ENCODE data around the gene PPP5C.
A peak's percentile ranks its signal among the peaks of the same experiment; 100 is the strongest.
"Not testable (repeated sequence)": the region's sequence is repeated elsewhere in the genome, so short reads cannot be mapped to it uniquely, and the experiment has no call there.

The PPP5C gene

GRCh38 chr19:46410205-46411087, 63.6 kb downstream of the PPP5C start:
- no peak for DNase-seq (ENCODE audit: low spot score)

GRCh38 chr19:46411088-46411924, 64.4 kb downstream of the PPP5C start:
- no peak for DNase-seq (ENCODE audit: low spot score)

- DNase-seq (ENCODE audit: low spot score), result no peak
These were observed 65.2 kb downstream of the PPP5C start for GRCh38 chr19:46411925-46412649.

- no peak for DNase-seq (ENCODE audit: low spot score)
These were observed 65.9 kb downstream of the PPP5C start for GRCh38 chr19:46412650-46413261.

GRCh38 chr19:46413262-46414031, 66.6 kb downstream of the PPP5C start, which contains the start of gene CCDC8:
TSS of gene CCDC8 (minus strand) at chr19:46413564. CDS start at chr19:46412810, 754 bp downstream.
- peak; percentile 97 for DNase-seq (ENCODE audit: low spot score)

- DNase-seq (ENCODE audit: low spot score), result not testable (repeated sequence)
These were observed 68.0 kb downstream of the PPP5C start for GRCh38 chr19:46414899-46415298.

- peak; percentile 97 for DNase-seq (ENCODE audit: low spot score)
These were observed 69.2 kb downstream of the PPP5C start for GRCh38 chr19:46415804-46416709.

GRCh38 chr19:46420056-46420455, 73.2 kb downstream of the PPP5C start:
- no peak for DNase-seq (ENCODE audit: low spot score)

- DNase-seq (ENCODE audit: low spot score), result no peak
These were observed 75.5 kb downstream of the PPP5C start for GRCh38 chr19:46422344-46422743.

- no peak for DNase-seq (ENCODE audit: low spot score)
These were observed 76.3 kb downstream of the PPP5C start for GRCh38 chr19:46423188-46423587.

- DNase-seq (ENCODE audit: low spot score), result no peak
These were observed 79.2 kb downstream of the PPP5C start for GRCh38 chr19:46426035-46426505.

GRCh38 chr19:46426506-46427162, 79.7 kb downstream of the PPP5C start:
- DNase-seq (ENCODE audit: low spot score), result peak; percentile 86

GRCh38 chr19:46427518-46428045, 80.7 kb downstream of the PPP5C start:
- DNase-seq (ENCODE audit: low spot score), result no peak

GRCh38 chr19:46428239-46429135, 81.6 kb downstream of the PPP5C start, which contains the start of gene PNMA8C:
TSS of gene PNMA8C (minus strand) at chr19:46428936. CDS start at chr19:46428359, 577 bp downstream.
- DNase-seq (ENCODE audit: low spot score), result peak; percentile 77

GRCh38 chr19:46429999-46430398, 83.1 kb downstream of the PPP5C start:
- DNase-seq (ENCODE audit: low spot score), result no peak

GRCh38 chr19:46431824-46432223, 84.9 kb downstream of the PPP5C start:
- no peak for DNase-seq (ENCODE audit: low spot score)

GRCh38 chr19:46433470-46433869, 86.6 kb downstream of the PPP5C start:
- DNase-seq (ENCODE audit: low spot score), result not testable (repeated sequence)

GRCh38 chr19:46435009-46435408, 88.1 kb downstream of the PPP5C start:
- no peak for DNase-seq (ENCODE audit: low spot score)

Data from left forelimb (tissue), 1 donor.